ENCODE results near the gene TCP10L.

DNA sequence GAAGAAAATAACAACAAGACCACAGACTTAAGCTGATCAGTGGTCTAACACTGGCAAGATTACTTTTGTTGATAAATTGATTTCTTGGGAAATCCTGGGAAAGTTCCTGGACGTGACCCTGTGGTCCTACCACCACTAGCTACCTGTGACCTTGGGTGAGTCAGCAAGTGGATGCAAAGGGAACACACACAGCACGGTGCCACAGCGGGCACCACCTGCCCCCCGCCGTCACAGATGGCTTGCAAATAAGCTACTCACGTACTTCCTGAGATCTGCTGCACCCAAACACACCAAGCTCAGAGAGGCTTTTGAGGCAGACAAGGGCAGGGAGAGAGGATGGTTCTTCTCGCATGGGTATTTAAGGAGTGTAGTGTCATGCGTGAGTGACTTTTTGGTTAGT lies 14.2 kb upstream of the TCP10L start:
- TF ChIP-seq, protein P1, sequence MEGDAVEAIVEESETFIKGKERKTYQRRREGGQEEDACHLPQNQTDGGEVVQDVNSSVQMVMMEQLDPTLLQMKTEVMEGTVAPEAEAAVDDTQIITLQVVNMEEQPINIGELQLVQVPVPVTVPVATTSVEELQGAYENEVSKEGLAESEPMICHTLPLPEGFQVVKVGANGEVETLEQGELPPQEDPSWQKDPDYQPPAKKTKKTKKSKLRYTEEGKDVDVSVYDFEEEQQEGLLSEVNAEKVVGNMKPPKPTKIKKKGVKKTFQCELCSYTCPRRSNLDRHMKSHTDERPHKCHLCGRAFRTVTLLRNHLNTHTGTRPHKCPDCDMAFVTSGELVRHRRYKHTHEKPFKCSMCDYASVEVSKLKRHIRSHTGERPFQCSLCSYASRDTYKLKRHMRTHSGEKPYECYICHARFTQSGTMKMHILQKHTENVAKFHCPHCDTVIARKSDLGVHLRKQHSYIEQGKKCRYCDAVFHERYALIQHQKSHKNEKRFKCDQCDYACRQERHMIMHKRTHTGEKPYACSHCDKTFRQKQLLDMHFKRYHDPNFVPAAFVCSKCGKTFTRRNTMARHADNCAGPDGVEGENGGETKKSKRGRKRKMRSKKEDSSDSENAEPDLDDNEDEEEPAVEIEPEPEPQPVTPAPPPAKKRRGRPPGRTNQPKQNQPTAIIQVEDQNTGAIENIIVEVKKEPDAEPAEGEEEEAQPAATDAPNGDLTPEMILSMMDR (IDR thresholded peaks at IDR 0.05) = no peak
- TF ChIP-seq POLR2A (IDR thresholded peaks at IDR 0.05) = no peak
